Body of pancreas (tissue), 4 donors: ENCODE results near the gene CLDN18. TPM values are rescaled to one million over a fixed set of nuclear protein-coding genes. Genes with fewer than 3 reads are reported as not detected.

Experiments
- ATAC-seq: fragments of 150-250 bp; one replicate; pipeline ENCODE4 v1.9.1; 2016
- DNase-seq, 4 donors: peaks; one replicate each; pipeline ENCODE4 v3.0.0-alpha.2; 2019
- H3K27ac ChIP-seq, 4 donors: fragments of 200-600 bp; sonication (generic); 1 replicate in 3 of 4; 2 replicates in 1 of 4; pipeline versions ENCODE4 v1.5.1 to v1.6.1; 2016 to 2019; ENCODE audit warnings: mild to moderate bottlenecking in 1 of 4, mixed read lengths in 1 of 4, moderate library complexity in 1 of 4
- H3K27me3 ChIP-seq, 2 donors: fragments of 200-600 bp; sonication (generic); one replicate each; pipeline ENCODE4 v1.6.0; 2016; ENCODE audit warnings: mild to moderate bottlenecking in 1 of 2
- H3K36me3 ChIP-seq, 2 donors: fragments of 200-600 bp; sonication (generic); replicated peaks in 1 of 2; 2 replicates each; pipeline ENCODE4 v1.5.1; 2016; ENCODE audit warnings: low read depth in 2 of 2; ENCODE audit not compliant: insufficient read depth in 1 of 2
- H3K4me1 ChIP-seq: fragments of 200-600 bp; sonication (generic); one replicate; pipeline ENCODE4 v1.6.0; 2016
- H3K4me3 ChIP-seq, 2 donors: fragments of 200-600 bp; sonication (generic); 1 replicate in 1 of 2; 2 replicates in 1 of 2; pipeline ENCODE4 v1.5.1; 2016 to 2019
- H3K9me3 ChIP-seq, 3 donors: fragments of 200-600 bp; sonication (generic); 1 replicate in 2 of 3; 2 replicates in 1 of 3; pipeline ENCODE4 v1.5.1; 2016
- CTCF ChIP-seq, 7 experiments: fragments of 450-650 bp in 4 of 7; fragments of 200-600 bp in 3 of 7; sonication (generic) in 3 of 7; IDR thresholded peaks; one replicate each; pipeline ENCODE4 v1.5.1; 2016 to 2019; ENCODE audit warnings: antibody characterized with exemption in 7 of 7
- POLR2A ChIP-seq, 3 donors: fragments of 450-650 bp; IDR thresholded peaks; one replicate each; pipeline ENCODE4 v1.6.1; 2016; ENCODE audit warnings: antibody characterized with exemption in 3 of 3, mild to moderate bottlenecking in 2 of 3
- WGBS, 2 donors: methylation state at CpG; one replicate each; pipeline ENCODE4 v1.1.5; 2017; 5-methylcytosine and 5-hydroxymethylcytosine counted together
- intact Hi-C: fragments of 100-400 bp; cut with DNase I; formaldehyde crosslinking; loops from one replicate; pipeline ENCODE4 v1.15.1; 2023
- total RNA-seq, 2 donors: library from RNA; depleted of rRNA; stranded (reverse); fragments of >200 nt; gene quantifications; one replicate each; pipeline ENCODE4 v1.1.0, GENCODE V29; 2016

CLDN18 gene
- total RNA-seq, 2 donors from 2014 or later: 2.0 to 10.1 TPM

GRCh38 chr3:138062626-138063025 is 52.7 kb downstream of the CLDN18 start:
- TF ChIP-seq POLR2A (IDR thresholded peaks at IDR 0.05): no peak
- TF ChIP-seq CTCF (IDR thresholded peaks at IDR 0.05): no peak
- Histone ChIP-seq H3K27me3 (no peaks in the 10 kb centered on the region), H3K4me3 (no peak overlapping the region), H3K9me3 (no peaks in the 10 kb centered on the region), H3K27ac (no peak overlapping the region), H3K36me3 (no peaks in the 10 kb centered on the region), H3K4me1 (no peaks in the 10 kb centered on the region)
- 71 to 83% methylated on average over 1 of the region's 1 CpG for WGBS, 2 donors
- no peak for DNase-seq
- ATAC-seq: no peak
- intact Hi-C loops: no loop called here

GRCh38 chr3:138063416-138063815 is 53.5 kb downstream of the CLDN18 start:
- TF ChIP-seq CTCF (IDR thresholded peaks at IDR 0.05) (no peak), POLR2A (IDR thresholded peaks at IDR 0.05) (no peak)
- intact Hi-C loops: no loop called here
- 35 to 63% methylated on average over 3 to 4 of the region's 4 CpGs for WGBS, 2 donors
- no peak for ATAC-seq
- no peaks in the 10 kb centered on the region for H3K36me3 ChIP-seq
- H3K27me3 ChIP-seq: no peaks in the 10 kb centered on the region
- DNase-seq: no peak
- H3K9me3 ChIP-seq: no peaks in the 10 kb centered on the region
- H3K4me1 ChIP-seq: no peaks in the 10 kb centered on the region
- H3K4me3 ChIP-seq: no peak overlapping the region
- no peak overlapping the region for H3K27ac ChIP-seq

- H3K27ac ChIP-seq: no peak overlapping the region
- H3K27me3 ChIP-seq: no peaks in the 10 kb centered on the region
- no peak for TF ChIP-seq CTCF (IDR thresholded peaks at IDR 0.05)
- no peak for TF ChIP-seq POLR2A (IDR thresholded peaks at IDR 0.05)
- no peak overlapping the region for H3K4me3 ChIP-seq
- ATAC-seq (no peak), DNase-seq (no peak)
- WGBS, 2 donors: 83 to 95% methylated on average over 2 of the region's 2 CpGs
- H3K4me1 ChIP-seq: no peaks in the 10 kb centered on the region
- H3K36me3 ChIP-seq: no peaks in the 10 kb centered on the region
- intact Hi-C loops: no loop called here
- no peaks in the 10 kb centered on the region for H3K9me3 ChIP-seq
Observed at GRCh38 chr3:138065949-138066348, 56.0 kb downstream of the CLDN18 start.

GRCh38 chr3:138066383-138066782 is 56.4 kb downstream of the CLDN18 start:
- ATAC-seq (no peak), DNase-seq (no peak)
- Histone ChIP-seq H3K9me3 (no peaks in the 10 kb centered on the region), H3K4me1 (no peaks in the 10 kb centered on the region), H3K27me3 (no peaks in the 10 kb centered on the region), H3K27ac (no peak overlapping the region), H3K4me3 (no peak overlapping the region), H3K36me3 (no peaks in the 10 kb centered on the region)
- 76 to 78% methylated on average over 8 of the region's 8 CpGs for WGBS, 2 donors
- intact Hi-C loops: no loop called here
- TF ChIP-seq CTCF (IDR thresholded peaks at IDR 0.05) (no peak), POLR2A (IDR thresholded peaks at IDR 0.05) (no peak)

GRCh38 chr3:138066972-138067371 is 57.0 kb downstream of the CLDN18 start:
- Histone ChIP-seq H3K27ac (no peak overlapping the region), H3K4me3 (no peak overlapping the region), H3K9me3 (no peaks in the 10 kb centered on the region), H3K36me3 (no peaks in the 10 kb centered on the region), H3K4me1 (no peaks in the 10 kb centered on the region), H3K27me3 (no peaks in the 10 kb centered on the region)
- 89 to 95% methylated on average over 3 of the region's 3 CpGs for WGBS, 2 donors
- ATAC-seq (no peak), DNase-seq (no peak)
- intact Hi-C loops: no loop called here
- no peak for TF ChIP-seq POLR2A (IDR thresholded peaks at IDR 0.05)
